Colonic mucosa (tissue), 4 donors: ENCODE measurements around the gene ANKRD10. TPM values are rescaled to one million over a fixed set of nuclear protein-coding genes. Genes with fewer than 3 reads are reported as not detected.
"Not testable (repeated sequence)": the region's sequence is repeated elsewhere in the genome, so short reads cannot be mapped to it uniquely, and the experiment has no call there.

ENCODE experiments used
- DNase-seq: peaks from one replicate; pipeline ENCODE4 v3.0.0-alpha.2; 2020
- H3K27ac ChIP-seq: fragments of 200-600 bp; one replicate; pipeline ENCODE4 v1.8.0; 2021
- H3K27me3 ChIP-seq: fragments of 200-600 bp; one replicate; pipeline ENCODE4 v1.8.0; 2021
- H3K36me3 ChIP-seq: fragments of 200-600 bp; one replicate; pipeline ENCODE4 v1.8.0; 2021
- H3K4me1 ChIP-seq: fragments of 200-600 bp; one replicate; pipeline ENCODE4 v1.8.0; 2021; ENCODE audit warnings: mild to moderate bottlenecking
- H3K4me3 ChIP-seq: fragments of 200-600 bp; one replicate; pipeline ENCODE4 v1.8.0; 2021
- H3K9ac ChIP-seq, 2 donors: one replicate each; pipeline ENCODE4 v1.7.0; 2013; ENCODE audit warnings: control low read depth in 2 of 2, low read depth in 2 of 2, low read length in 2 of 2
- H3K9me3 ChIP-seq: fragments of 200-600 bp; one replicate; pipeline ENCODE4 v1.8.0; 2021
- CTCF ChIP-seq: fragments of 200-600 bp; IDR thresholded peaks from one replicate; pipeline ENCODE4 v1.8.0; 2022; ENCODE audit warnings: antibody characterized with exemption, mild to moderate bottlenecking
- intact Hi-C: fragments of 100-400 bp; cut with DNase I; formaldehyde crosslinking; loops from one replicate; pipeline ENCODE4 v1.14.1; 2022
- total RNA-seq, 2 donors: library from RNA; stranded (reverse); fragmentation: NEBNext Ultra II Directional in 1 of 2; extraction: Animal tissue kit (Norgen Biotek cat#: 25700) in 1 of 2; gene quantifications; one replicate each; pipeline ENCODE4 v1.2.1, GENCODE V29; 2021
- donor health status: healthy.
- donor health status: DM: no; HTN: no; CAD: no.
- donor health status: DM: no; HTN: no; CAD: no.

The ANKRD10 gene
- total RNA-seq, 2 donors from 2014 or later: 94.9 to 123 TPM

DNA sequence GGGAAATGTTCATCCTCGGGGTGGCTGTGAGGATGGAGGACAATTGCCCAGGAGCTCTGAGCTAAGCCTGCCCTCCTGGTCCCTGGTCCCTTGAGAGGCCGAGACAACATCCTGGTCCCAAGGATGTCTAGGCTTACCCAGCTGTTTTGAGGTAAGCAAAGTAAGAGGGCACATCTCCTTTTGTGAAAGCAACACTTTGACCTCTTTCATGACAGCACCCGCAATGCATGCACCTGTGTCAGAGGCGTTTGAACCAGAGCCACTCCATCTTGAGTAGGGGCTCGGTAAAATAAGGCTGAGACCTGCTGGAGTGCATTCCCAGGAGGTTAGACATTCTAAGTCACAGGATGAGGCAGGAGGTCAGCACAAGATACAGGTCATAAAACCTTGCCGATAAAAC is 43.1 kb upstream of the ANKRD10 start:
- intact Hi-C loops: no loop called here
- H3K4me1 ChIP-seq: no peaks in the 10 kb centered on the region
- H3K27me3 ChIP-seq: no peaks in the 10 kb centered on the region
- no peak overlapping the region for H3K9ac ChIP-seq
- no peak for TF ChIP-seq CTCF
- H3K36me3 ChIP-seq: no peaks in the 10 kb centered on the region
- H3K4me3 ChIP-seq: no peak overlapping the region
- no peak for DNase-seq
- no peaks in the 10 kb centered on the region for H3K9me3 ChIP-seq
- H3K27ac ChIP-seq: no peak overlapping the region

GRCh38 chr13:110957181-110957884 is 42.5 kb upstream of the ANKRD10 start:
- no peaks in the 10 kb centered on the region for H3K9me3 ChIP-seq
- DNase-seq: no peak
- no peaks in the 10 kb centered on the region for H3K27me3 ChIP-seq
- intact Hi-C loops: no loop called here
- H3K9ac ChIP-seq: no peak overlapping the region
- no peak overlapping the region for H3K27ac ChIP-seq
- no peak overlapping the region for H3K4me3 ChIP-seq
- H3K36me3 ChIP-seq: no peaks in the 10 kb centered on the region
- TF ChIP-seq CTCF: no peak
- H3K4me1 ChIP-seq: no peaks in the 10 kb centered on the region

GRCh38 chr13:110956216-110956615 is 41.3 kb upstream of the ANKRD10 start:
- H3K27me3 ChIP-seq, H3K9ac ChIP-seq, intact Hi-C loops, H3K4me3 ChIP-seq, H3K36me3 ChIP-seq, DNase-seq, H3K9me3 ChIP-seq, H3K4me1 ChIP-seq, H3K27ac ChIP-seq: not testable (repeated sequence)

- H3K9ac ChIP-seq, H3K4me3 ChIP-seq, H3K9me3 ChIP-seq, H3K36me3 ChIP-seq, H3K27me3 ChIP-seq, H3K4me1 ChIP-seq, DNase-seq, intact Hi-C loops, H3K27ac ChIP-seq: not testable (repeated sequence)
Observed at GRCh38 chr13:110955608-110956007, 40.7 kb upstream of the ANKRD10 start.

GRCh38 chr13:110955072-110955503 is 40.2 kb upstream of the ANKRD10 start:
- H3K9ac ChIP-seq, H3K9me3 ChIP-seq, H3K4me3 ChIP-seq, H3K36me3 ChIP-seq, H3K27ac ChIP-seq, H3K4me1 ChIP-seq, H3K27me3 ChIP-seq, intact Hi-C loops: not testable (repeated sequence)
- peak; percentile 48 for DNase-seq

GRCh38 chr13:110954533-110954920 is 39.7 kb upstream of the ANKRD10 start:
- H3K27me3 ChIP-seq, H3K9me3 ChIP-seq, H3K27ac ChIP-seq, H3K36me3 ChIP-seq, H3K4me3 ChIP-seq, H3K9ac ChIP-seq, intact Hi-C loops, H3K4me1 ChIP-seq, DNase-seq: not testable (repeated sequence)

- H3K27ac ChIP-seq: no peak overlapping the region
- DNase-seq: no peak
- no peaks in the 10 kb centered on the region for H3K27me3 ChIP-seq
- H3K9me3 ChIP-seq: no peaks in the 10 kb centered on the region
- no peak for TF ChIP-seq CTCF
- no peaks in the 10 kb centered on the region for H3K36me3 ChIP-seq
- no peak overlapping the region for H3K4me3 ChIP-seq
- no peak overlapping the region for H3K9ac ChIP-seq
- no peaks in the 10 kb centered on the region for H3K4me1 ChIP-seq
- intact Hi-C loops: no loop called here
Observed at GRCh38 chr13:110953833-110954532, 39.1 kb upstream of the ANKRD10 start.
